ENCODE data around the gene MAP2.

The MAP2 gene

DNA sequence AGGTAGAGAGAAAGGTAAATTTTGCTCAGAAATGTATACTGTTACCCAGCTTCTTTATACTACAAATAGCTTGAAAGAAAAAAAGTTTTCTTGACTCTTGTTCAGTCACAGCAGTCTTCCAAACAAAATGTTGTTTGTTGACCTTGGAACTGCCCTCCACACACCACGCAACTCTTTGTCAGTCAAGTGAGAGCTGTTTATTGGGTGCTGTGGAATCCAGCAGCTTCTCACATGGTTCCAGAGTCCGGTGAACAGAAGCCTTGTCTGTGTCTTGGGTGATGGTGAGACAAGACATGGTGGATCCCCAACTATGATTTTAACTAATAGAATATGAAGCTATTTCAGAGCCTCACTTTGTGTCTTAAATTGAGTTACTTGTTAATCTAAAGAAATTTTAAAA lies 112.5 kb downstream of the MAP2 start:
- H3K4me3 ChIP-seq (ENCODE audit: low read depth, low read length) = no peak overlapping the region
- TF ChIP-seq, protein P1, sequence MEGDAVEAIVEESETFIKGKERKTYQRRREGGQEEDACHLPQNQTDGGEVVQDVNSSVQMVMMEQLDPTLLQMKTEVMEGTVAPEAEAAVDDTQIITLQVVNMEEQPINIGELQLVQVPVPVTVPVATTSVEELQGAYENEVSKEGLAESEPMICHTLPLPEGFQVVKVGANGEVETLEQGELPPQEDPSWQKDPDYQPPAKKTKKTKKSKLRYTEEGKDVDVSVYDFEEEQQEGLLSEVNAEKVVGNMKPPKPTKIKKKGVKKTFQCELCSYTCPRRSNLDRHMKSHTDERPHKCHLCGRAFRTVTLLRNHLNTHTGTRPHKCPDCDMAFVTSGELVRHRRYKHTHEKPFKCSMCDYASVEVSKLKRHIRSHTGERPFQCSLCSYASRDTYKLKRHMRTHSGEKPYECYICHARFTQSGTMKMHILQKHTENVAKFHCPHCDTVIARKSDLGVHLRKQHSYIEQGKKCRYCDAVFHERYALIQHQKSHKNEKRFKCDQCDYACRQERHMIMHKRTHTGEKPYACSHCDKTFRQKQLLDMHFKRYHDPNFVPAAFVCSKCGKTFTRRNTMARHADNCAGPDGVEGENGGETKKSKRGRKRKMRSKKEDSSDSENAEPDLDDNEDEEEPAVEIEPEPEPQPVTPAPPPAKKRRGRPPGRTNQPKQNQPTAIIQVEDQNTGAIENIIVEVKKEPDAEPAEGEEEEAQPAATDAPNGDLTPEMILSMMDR (conservative IDR thresholded peaks at IDR 0.05; ENCODE audit: low read depth, low read length) = no peak
- DNase-seq (ENCODE audit: low read depth) = peak; percentile 23

DNA sequence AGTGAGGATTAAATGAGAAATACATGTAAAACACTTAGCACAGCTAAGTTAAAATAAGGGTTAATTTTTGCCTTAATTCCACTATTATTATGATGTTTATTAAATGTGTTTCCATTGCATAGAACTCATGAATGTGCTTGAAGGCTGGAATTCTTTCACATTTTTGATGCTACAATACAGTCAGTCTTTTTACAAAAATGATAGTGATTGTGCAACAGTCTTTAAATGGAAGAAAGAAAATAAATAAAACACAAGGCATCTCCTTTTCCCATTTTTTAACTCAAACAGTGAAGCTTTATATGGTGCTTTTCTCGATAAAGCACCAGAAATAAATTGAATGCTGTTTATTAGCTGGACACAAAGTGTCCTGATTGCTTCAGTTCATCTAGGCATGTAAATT lies 123.9 kb downstream of the MAP2 start:
- H3K4me3 ChIP-seq (ENCODE audit: low read depth, low read length) = no peak overlapping the region
- peak; percentile 25 for DNase-seq (ENCODE audit: low read depth)
- TF ChIP-seq, protein P1 (conservative IDR thresholded peaks at IDR 0.05; ENCODE audit: low read depth, low read length) = no peak

DNA sequence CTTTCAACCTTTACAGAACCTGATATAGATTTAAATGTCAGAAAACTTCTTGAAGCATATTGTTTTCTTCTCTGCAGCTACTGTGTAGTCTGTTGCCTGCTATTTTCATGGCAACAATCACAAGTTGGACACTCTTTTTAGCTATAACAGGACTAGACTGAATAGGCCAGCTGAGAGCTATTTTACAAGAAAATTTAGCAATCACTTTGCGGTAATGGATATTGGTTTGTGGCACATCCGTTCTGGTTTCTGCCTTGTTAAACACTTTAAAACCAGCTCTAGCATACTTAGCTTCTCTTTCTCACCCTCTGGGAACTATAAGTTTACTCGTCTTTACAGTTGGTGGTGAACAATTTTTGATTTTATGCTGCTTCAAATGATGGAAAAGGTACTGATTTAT lies 125.7 kb downstream of the MAP2 start:
- DNase-seq (ENCODE audit: low read depth) = no peak
- H3K4me3 ChIP-seq (ENCODE audit: low read depth, low read length) = no peak overlapping the region
- TF ChIP-seq, protein P1 (conservative IDR thresholded peaks at IDR 0.05; ENCODE audit: low read depth, low read length) = no peak

- TF ChIP-seq, protein P1 (conservative IDR thresholded peaks at IDR 0.05; ENCODE audit: low read depth, low read length) = no peak
- DNase-seq (ENCODE audit: low read depth) = peak; percentile 17
- no peak overlapping the region for H3K4me3 ChIP-seq (ENCODE audit: low read depth, low read length)
Measured at GRCh38 chr2:209553913-209554312, 130.1 kb downstream of the MAP2 start.

DNA sequence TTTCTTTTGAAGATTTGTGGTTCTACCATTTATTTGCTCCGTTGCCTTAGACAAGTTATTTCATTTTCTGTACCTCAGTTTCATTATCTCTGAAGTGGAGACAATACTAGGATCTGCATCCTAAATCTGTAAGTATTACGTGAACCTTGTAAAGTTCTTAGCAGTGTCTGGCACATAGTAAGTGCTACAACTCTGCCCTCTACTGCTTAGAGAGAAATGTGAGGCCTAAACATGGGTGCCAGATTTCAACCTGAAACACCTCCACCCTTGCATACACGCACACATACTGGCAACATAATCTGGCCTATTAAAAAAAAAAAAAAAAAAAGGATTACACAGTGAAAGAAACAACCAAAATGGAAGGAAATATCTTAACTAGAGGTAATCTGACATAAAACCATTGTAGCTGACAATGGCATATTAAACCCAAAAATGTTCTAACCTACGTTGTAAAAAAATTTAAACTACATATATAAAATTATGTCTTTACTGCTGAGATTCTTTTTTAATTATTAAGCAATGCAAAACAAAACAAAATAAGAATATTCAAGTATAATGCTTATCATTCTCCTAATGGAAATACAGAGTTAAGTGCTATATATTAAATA lies 132.6 kb downstream of the MAP2 start:
- peak; percentile 84 for DNase-seq (ENCODE audit: low read depth)
- H3K4me3 ChIP-seq (ENCODE audit: low read depth, low read length) = no peak overlapping the region
- TF ChIP-seq, protein P1 (conservative IDR thresholded peaks at IDR 0.05; ENCODE audit: low read depth, low read length) = peak; percentile 84

DNA sequence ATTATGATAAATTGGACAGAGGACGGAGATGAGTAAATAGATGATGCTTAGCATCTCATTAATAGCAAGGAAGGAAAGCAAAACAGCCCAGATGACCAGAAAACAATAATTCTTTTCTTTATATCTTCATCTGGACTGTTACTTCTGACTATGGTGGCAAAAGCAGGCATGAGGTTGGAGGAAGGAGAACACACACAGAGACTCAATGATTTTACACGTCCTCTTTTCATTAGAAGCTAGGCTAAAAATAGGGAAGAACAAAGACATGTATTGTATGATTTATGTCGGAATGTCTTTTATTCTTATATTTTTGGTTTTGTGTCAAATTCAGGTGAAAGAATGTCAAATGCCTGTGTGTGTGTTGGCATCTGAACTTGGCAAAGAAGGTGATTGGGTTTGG lies 137.1 kb downstream of the MAP2 start:
- TF ChIP-seq, protein P1 (conservative IDR thresholded peaks at IDR 0.05; ENCODE audit: low read depth, low read length) = no peak
- DNase-seq (ENCODE audit: low read depth) = no peak
- no peak overlapping the region for H3K4me3 ChIP-seq (ENCODE audit: low read depth, low read length)

DNA sequence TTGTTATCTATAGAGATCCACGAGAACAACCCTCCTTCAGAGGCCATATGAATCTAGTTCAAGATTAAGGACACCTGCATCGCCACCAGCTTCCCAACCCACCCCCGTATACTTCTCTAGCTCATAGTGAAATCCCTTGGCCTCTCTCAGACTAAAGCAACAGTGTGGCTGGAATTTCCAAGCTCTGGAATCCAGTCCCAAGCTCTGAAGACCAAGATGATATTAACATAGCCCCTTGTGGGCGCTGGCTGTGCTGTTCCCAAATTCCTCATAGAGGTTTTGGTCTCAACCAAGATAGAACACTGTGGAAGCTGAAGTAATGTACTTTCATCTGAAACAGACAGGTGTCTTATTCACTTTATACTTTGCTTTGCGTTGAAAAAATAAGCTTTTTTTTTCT lies 139.6 kb downstream of the MAP2 start:
- TF ChIP-seq, protein P1 (conservative IDR thresholded peaks at IDR 0.05; ENCODE audit: low read depth, low read length) = no peak
- DNase-seq (ENCODE audit: low read depth) = no peak
- no peak overlapping the region for H3K4me3 ChIP-seq (ENCODE audit: low read depth, low read length)
